Measurements from ENCODE around the gene CALN1. TPM values are rescaled to one million over a fixed set of nuclear protein-coding genes. Genes with fewer than 3 reads are reported as not detected.

The CALN1 gene
- total RNA-seq, 4 donors from 2014 or later, result 0.04 TPM; not detected in 3

GRCh38 chr7:71904484-71904883, 507.7 kb downstream of the CALN1 start:
- no peaks in the 10 kb centered on the region for H3K27me3 ChIP-seq
- no peaks in the 10 kb centered on the region for H3K9me3 ChIP-seq
- 88 to 92% methylated on average over 4 of the region's 4 CpGs for WGBS, 2 donors (ENCODE audit: low coverage in 1 of 2)
- no peak for ATAC-seq
- H3K36me3 ChIP-seq, result no peaks in the 10 kb centered on the region
- H3K4me1 ChIP-seq, result no peaks in the 10 kb centered on the region
- H3K4me3 ChIP-seq, result no peak overlapping the region
- TF ChIP-seq EP300 (IDR thresholded peaks at IDR 0.05), result no peak
- no peak for TF ChIP-seq POLR2AphosphoS5 (IDR thresholded peaks at IDR 0.05)
- no peak for TF ChIP-seq POLR2A (IDR thresholded peaks at IDR 0.05)
- TF ChIP-seq CTCF (IDR thresholded peaks at IDR 0.05), result no peak
- H3K27ac ChIP-seq, result no peak overlapping the region

GRCh38 chr7:71900556-71900955, 511.6 kb downstream of the CALN1 start:
- H3K27me3 ChIP-seq, result no peaks in the 10 kb centered on the region
- ATAC-seq, result no peak
- H3K4me1 ChIP-seq, result no peaks in the 10 kb centered on the region
- H3K36me3 ChIP-seq, result no peaks in the 10 kb centered on the region
- TF ChIP-seq POLR2A (IDR thresholded peaks at IDR 0.05) (no peak), POLR2AphosphoS5 (IDR thresholded peaks at IDR 0.05) (no peak), CTCF (IDR thresholded peaks at IDR 0.05) (no peak), EP300 (IDR thresholded peaks at IDR 0.05) (no peak)
- H3K4me3 ChIP-seq, result no peak overlapping the region
- H3K27ac ChIP-seq, result no peak overlapping the region
- 62 to 79% methylated on average over 3 of the region's 3 CpGs for WGBS, 2 donors (ENCODE audit: low coverage in 1 of 2)
- no peaks in the 10 kb centered on the region for H3K9me3 ChIP-seq

GRCh38 chr7:71896535-71896934, 515.6 kb downstream of the CALN1 start:
- H3K4me1 ChIP-seq, result no peaks in the 10 kb centered on the region
- no peaks in the 10 kb centered on the region for H3K9me3 ChIP-seq
- TF ChIP-seq CTCF (IDR thresholded peaks at IDR 0.05), result no peak
- no peak for TF ChIP-seq EP300 (IDR thresholded peaks at IDR 0.05)
- TF ChIP-seq POLR2A (IDR thresholded peaks at IDR 0.05), result no peak
- TF ChIP-seq POLR2AphosphoS5 (IDR thresholded peaks at IDR 0.05), result no peak
- no peak overlapping the region for H3K27ac ChIP-seq
- H3K36me3 ChIP-seq, result no peaks in the 10 kb centered on the region
- H3K27me3 ChIP-seq, result no peaks in the 10 kb centered on the region
- no peak for ATAC-seq
- WGBS, 2 donors (ENCODE audit: low coverage in 1 of 2), result 39 to 75% methylated on average over 2 of the region's 2 CpGs
- no peak overlapping the region for H3K4me3 ChIP-seq

- H3K9me3 ChIP-seq, result peaks cover 0 to 28% (median 0%) of the 10 kb centered on the region in 3 donors
- ATAC-seq, result no peak
- TF ChIP-seq POLR2AphosphoS5 (IDR thresholded peaks at IDR 0.05) (no peak), CTCF (IDR thresholded peaks at IDR 0.05) (no peak), EP300 (IDR thresholded peaks at IDR 0.05) (no peak), POLR2A (IDR thresholded peaks at IDR 0.05) (no peak)
- no peaks in the 10 kb centered on the region for H3K36me3 ChIP-seq
- 21% methylated on average over 7 of the region's 7 CpGs; no CpG with 5 or more reads in 1 of the 2 donors for WGBS, 2 donors (ENCODE audit: low coverage in 1 of 2)
- H3K4me3 ChIP-seq, result no peak overlapping the region
- no peaks in the 10 kb centered on the region for H3K4me1 ChIP-seq
- no peak overlapping the region for H3K27ac ChIP-seq
- no peaks in the 10 kb centered on the region for H3K27me3 ChIP-seq
Measured at GRCh38 chr7:71886046-71886445, 526.1 kb downstream of the CALN1 start.

- Histone ChIP-seq H3K36me3 (no peaks in the 10 kb centered on the region), H3K4me3 (no peak overlapping the region), H3K27me3 (no peaks in the 10 kb centered on the region), H3K27ac (no peak overlapping the region), H3K4me1 (no peaks in the 10 kb centered on the region), H3K9me3 (peaks cover 0 to 34% (median 0%) of the 10 kb centered on the region in 3 donors)
- 36 to 37% methylated on average over 3 to 5 of the region's 5 CpGs for WGBS, 2 donors (ENCODE audit: low coverage in 1 of 2)
- no peak for TF ChIP-seq EP300 (IDR thresholded peaks at IDR 0.05)
- no peak for TF ChIP-seq POLR2AphosphoS5 (IDR thresholded peaks at IDR 0.05)
- TF ChIP-seq POLR2A (IDR thresholded peaks at IDR 0.05), result no peak
- ATAC-seq, result no peak
Measured at GRCh38 chr7:71885487-71885886, 526.7 kb downstream of the CALN1 start.

Measured in gastroesophageal sphincter (tissue), 4 donors.